ENCODE data around the gene EXOSC9. TPM values are rescaled to one million over a fixed set of nuclear protein-coding genes. Genes with fewer than 3 reads are reported as not detected.

EXOSC9 gene
- total and polyA plus RNA-seq, 4 donors: 9.1 to 17.7 (median 16.8) TPM

DNA sequence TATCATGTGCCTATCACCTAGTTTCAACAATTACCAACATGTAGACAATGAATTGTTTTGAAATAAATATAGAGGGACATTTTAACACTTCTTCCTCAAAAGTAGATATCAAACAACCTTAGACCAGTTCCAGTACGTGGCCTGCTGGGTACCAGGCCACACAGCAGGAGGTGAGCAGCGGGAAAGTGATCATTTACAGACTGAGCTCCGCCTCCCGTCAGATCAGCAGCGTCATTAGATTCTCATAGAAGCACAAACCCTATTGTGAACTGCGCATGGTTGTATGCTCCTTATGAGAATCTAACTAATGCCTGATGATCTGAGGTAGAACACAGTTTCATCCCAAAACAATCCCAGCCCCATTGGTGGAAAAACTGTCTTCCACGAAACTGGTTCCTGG is 62.7 kb downstream of the EXOSC9 start:
- DNase-seq (no peak), ATAC-seq (ENCODE audit: low FRiP score) (no peak)
- no peaks in the 10 kb centered on the region for H3K4me1 ChIP-seq (ENCODE audit: control insufficient read depth in 1 of 2, insufficient read depth in 2 of 2, low read length in 2 of 2)
- H3K4me3 ChIP-seq (ENCODE audit: low read length in 2 of 2): no peak overlapping the region
- H3K9me3 ChIP-seq (ENCODE audit: control insufficient read depth, low read length): no peaks in the 10 kb centered on the region
- intact Hi-C loops (cut with DNase I): no loop called here
- no peak overlapping the region for H3K27ac ChIP-seq (ENCODE audit: low read depth in 1 of 2, low read length in 2 of 2)
- peaks cover 2 to 4% of the 10 kb centered on the region in 2 donors for H3K36me3 ChIP-seq (ENCODE audit: control insufficient read depth in 1 of 2, insufficient read depth in 2 of 2, low read length in 1 of 2)
- WGBS, 2 donors: 80 to 83% methylated on average over 7 of the region's 7 CpGs
- H3K27me3 ChIP-seq (ENCODE audit: control insufficient read depth in 1 of 2, insufficient read depth in 2 of 2, low read length in 1 of 2): no peaks in the 10 kb centered on the region

Other genes with a start within 250 kb of the EXOSC9 start
- 100 to 1,000 TPM; 335 to 471 TPM for gene ANXA5, start 104.3 kb upstream of the EXOSC9 start, total RNA-seq
- 100 to 1,000 TPM; 355 to 434 TPM for gene ANXA5, start 104.3 kb upstream of the EXOSC9 start, polyA plus RNA-seq
- gene SMIM43, start 36.2 kb upstream of the EXOSC9 start, total RNA-seq: not detected
- not detected for gene SMIM43, start 36.2 kb upstream of the EXOSC9 start, polyA plus RNA-seq
- gene CCNA2, start 22.6 kb downstream of the EXOSC9 start, total RNA-seq: 1 to 10 TPM in 1 of 2 donors, under 1 TPM in 1; 0.88 to 2.6 TPM
- 1 to 10 TPM in 1 of 2 donors, under 1 TPM in 1; 0.56 to 2.3 TPM for gene CCNA2, start 22.6 kb downstream of the EXOSC9 start, polyA plus RNA-seq
- 10 to 100 TPM; 16.6 to 17.5 TPM for gene BBS7, start 69.2 kb downstream of the EXOSC9 start, total RNA-seq
- gene BBS7, start 69.2 kb downstream of the EXOSC9 start, polyA plus RNA-seq: 10 to 100 TPM in 1 of 2 donors, 1 to 10 TPM in 1; 7.0 to 10.4 TPM
- gene TRPC3, start 150.7 kb downstream of the EXOSC9 start, total RNA-seq: 1 to 10 TPM in 1 of 2 donors, under 1 TPM in 1; 0.26 to 1.3 TPM
- gene TRPC3, start 150.7 kb downstream of the EXOSC9 start, polyA plus RNA-seq: not detected

All from aorta (tissue), 5 donors.